Central memory CD8-positive, alpha-beta T cell (primary cell): ENCODE measurements around the gene NR2E3.

Experiments used
- ATAC-seq: fragments of 150-1000 bp; cut with Tn5 transposase; replicated peaks from 2 replicates; pipeline ENCODE4 v1.10.0; 2022; ENCODE audit warnings: mild to moderate bottlenecking, moderate FRiP score, moderate number of reproducible peaks; ENCODE audit not compliant: poor library complexity, severe bottlenecking; ENCODE audit errors: extremely low read depth
- DNase-seq, 2 donors: peaks; one replicate each; pipeline ENCODE4 v3.0.0; 2021; ENCODE audit warnings: low spot score in 2 of 2
- H3K27ac Mint-ChIP-seq: one replicate; pipeline ENCODE4 v1.8.0; 2022; ENCODE audit warnings: low read depth, mild to moderate bottlenecking, moderate library complexity, mixed read lengths
- H3K27me3 Mint-ChIP-seq: one replicate; pipeline ENCODE4 v1.8.0; 2022; ENCODE audit warnings: mixed read lengths
- H3K36me3 Mint-ChIP-seq: one replicate; pipeline ENCODE4 v1.8.0; 2022; ENCODE audit warnings: mild to moderate bottlenecking, moderate library complexity, mixed read lengths; ENCODE audit not compliant: insufficient read depth
- H3K4me1 Mint-ChIP-seq: one replicate; pipeline ENCODE4 v1.8.0; 2022; ENCODE audit warnings: mixed read lengths
- H3K4me3 Mint-ChIP-seq: one replicate; pipeline ENCODE4 v1.8.0; 2022; ENCODE audit warnings: mild to moderate bottlenecking, moderate library complexity, mixed read lengths
- H3K9me3 Mint-ChIP-seq: one replicate; pipeline ENCODE4 v1.8.0; 2022; ENCODE audit warnings: mixed read lengths

Gene NR2E3

DNA sequence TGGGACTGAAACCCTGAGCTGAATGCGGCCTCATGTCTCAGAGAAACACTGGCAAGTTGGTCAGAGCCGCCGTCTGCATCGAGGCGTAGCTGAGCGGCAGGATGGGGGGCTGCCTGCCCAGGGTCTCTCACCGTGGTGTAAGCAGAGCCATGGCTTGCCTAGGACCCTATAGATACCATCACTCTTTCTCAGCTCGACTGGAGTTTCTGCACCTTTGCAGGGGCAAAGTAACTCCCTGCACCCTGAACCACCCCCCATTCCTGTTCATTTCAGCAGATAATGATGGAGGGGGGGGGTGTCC, 28.4 kb upstream of the NR2E3 start:
- DNase-seq (no peak), ATAC-seq (no peak)
- no peak overlapping the region for H3K4me3 Mint-ChIP-seq
- H3K27ac Mint-ChIP-seq = no peak overlapping the region
- no peaks in the 10 kb centered on the region for H3K9me3 Mint-ChIP-seq
- peaks cover 55% of the 10 kb centered on the region for H3K27me3 Mint-ChIP-seq
- H3K36me3 Mint-ChIP-seq = peaks cover 3% of the 10 kb centered on the region
- peaks cover 17% of the 10 kb centered on the region for H3K4me1 Mint-ChIP-seq

DNA sequence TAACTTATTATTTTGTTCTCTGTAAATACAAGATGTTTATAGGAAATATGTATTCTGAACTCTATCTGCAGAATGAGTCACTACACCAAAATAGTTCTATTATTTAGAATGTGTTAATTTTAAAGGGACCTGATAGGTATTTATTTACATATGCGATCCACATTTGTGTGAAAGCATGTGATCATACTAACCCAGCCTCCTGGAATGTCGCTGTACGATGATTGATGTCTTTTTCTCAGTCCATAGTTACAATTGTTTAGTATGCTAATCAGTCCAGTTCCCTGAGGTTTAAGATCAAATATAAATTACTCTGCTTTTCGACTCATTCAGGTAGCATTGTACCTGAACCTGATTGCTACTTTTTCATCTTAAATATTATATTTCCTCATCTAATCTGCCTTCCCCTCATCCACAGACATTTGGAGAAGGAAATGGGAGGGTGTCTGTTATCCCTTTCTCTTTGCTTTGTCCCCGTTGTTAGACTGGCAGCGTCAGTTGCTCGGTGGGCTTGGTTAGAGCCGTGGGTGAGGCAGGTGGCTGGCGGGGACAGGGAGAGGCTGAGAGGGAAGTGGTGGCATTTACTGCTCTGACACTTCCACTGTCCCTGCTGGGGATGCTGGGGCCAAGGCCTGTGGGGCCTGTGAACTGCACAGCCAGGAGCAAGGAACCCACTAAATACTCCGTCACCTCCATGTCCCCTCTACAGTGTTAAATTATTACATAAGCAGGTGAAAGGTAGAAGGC, 27.8 kb upstream of the NR2E3 start:
- DNase-seq (no peak), ATAC-seq (no peak)
- Mint-ChIP-seq H3K4me3 (no peak overlapping the region), H3K4me1 (peaks cover 17% of the 10 kb centered on the region), H3K27ac (no peak overlapping the region), H3K27me3 (peaks cover 58% of the 10 kb centered on the region), H3K36me3 (peaks cover 3% of the 10 kb centered on the region), H3K9me3 (no peaks in the 10 kb centered on the region)

DNA sequence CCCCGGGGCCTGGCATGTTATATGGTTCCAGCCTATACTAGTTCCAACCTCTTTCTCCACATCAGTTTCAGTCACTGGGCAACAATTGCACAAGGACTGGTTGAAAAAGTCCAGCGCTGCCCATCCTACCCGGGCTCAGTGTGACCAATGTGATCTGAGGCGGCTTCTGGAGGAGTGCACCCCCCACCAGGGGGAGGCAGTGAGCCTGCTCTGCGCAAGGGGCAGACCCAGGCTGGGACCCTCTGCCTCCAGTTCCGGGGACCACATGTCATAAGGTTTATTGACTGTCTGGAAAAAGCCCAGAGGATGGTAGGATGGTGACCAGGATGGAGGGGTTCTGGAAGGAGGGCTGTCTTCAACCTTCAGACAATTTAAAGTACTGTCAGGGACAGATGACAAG, 25.6 kb upstream of the NR2E3 start:
- peaks cover 17% of the 10 kb centered on the region for H3K4me1 Mint-ChIP-seq
- no peaks in the 10 kb centered on the region for H3K9me3 Mint-ChIP-seq
- H3K27me3 Mint-ChIP-seq = peaks cover 58% of the 10 kb centered on the region
- peaks cover 2% of the 10 kb centered on the region for H3K36me3 Mint-ChIP-seq
- no peak overlapping the region for H3K4me3 Mint-ChIP-seq
- ATAC-seq = no peak
- no peak overlapping the region for H3K27ac Mint-ChIP-seq
- DNase-seq = no peak

DNA sequence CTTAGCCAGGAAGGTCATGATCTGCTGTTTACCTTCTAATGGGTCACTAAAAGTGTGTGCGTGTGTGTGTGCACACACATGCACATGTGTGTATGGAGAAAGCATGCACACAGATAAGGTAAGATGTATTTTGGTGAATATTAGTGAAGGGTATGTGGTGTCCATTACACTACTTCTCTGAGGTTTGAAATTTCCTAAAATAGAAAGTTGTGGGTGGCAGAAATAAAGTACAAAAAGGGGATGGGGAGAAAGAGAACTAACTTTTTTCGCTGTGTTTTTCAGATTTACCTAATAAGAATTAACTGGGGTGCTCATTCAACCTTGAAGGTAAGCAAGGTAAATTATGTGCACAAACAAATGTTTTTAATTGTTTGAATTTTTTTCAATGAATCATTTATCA, 24.4 kb upstream of the NR2E3 start:
- H3K36me3 Mint-ChIP-seq = no peaks in the 10 kb centered on the region
- H3K4me1 Mint-ChIP-seq = peaks cover 7% of the 10 kb centered on the region
- peaks cover 49% of the 10 kb centered on the region for H3K27me3 Mint-ChIP-seq
- H3K4me3 Mint-ChIP-seq = no peak overlapping the region
- no peak for DNase-seq
- no peak overlapping the region for H3K27ac Mint-ChIP-seq
- no peak for ATAC-seq
- no peaks in the 10 kb centered on the region for H3K9me3 Mint-ChIP-seq

DNA sequence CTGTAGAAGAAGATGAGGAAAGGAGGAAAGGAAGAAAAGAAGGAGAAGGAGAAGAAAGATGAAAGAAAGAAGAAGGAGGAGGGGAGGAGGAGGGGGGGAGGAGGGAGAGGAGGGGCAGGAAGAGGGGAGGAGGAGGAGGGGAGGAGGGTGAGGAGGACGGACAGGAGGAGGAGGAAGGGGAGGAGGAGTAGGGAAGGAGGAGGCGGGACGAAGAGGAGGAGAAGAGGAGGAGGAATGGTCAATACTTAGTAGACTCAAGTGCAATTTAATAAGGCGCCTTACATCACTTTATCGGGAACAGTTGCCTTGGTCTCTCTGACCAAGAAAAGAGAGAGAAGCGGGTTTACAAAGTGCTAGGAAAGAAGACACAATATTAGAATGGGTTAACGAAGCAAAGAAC, 23.7 kb upstream of the NR2E3 start:
- H3K4me3 Mint-ChIP-seq = no peak overlapping the region
- H3K36me3 Mint-ChIP-seq = no peaks in the 10 kb centered on the region
- peaks cover 42% of the 10 kb centered on the region for H3K27me3 Mint-ChIP-seq
- no peak overlapping the region for H3K27ac Mint-ChIP-seq
- peaks cover under 1% of the 10 kb centered on the region for H3K4me1 Mint-ChIP-seq
- no peaks in the 10 kb centered on the region for H3K9me3 Mint-ChIP-seq
- no peak for DNase-seq
- ATAC-seq = no peak

DNA sequence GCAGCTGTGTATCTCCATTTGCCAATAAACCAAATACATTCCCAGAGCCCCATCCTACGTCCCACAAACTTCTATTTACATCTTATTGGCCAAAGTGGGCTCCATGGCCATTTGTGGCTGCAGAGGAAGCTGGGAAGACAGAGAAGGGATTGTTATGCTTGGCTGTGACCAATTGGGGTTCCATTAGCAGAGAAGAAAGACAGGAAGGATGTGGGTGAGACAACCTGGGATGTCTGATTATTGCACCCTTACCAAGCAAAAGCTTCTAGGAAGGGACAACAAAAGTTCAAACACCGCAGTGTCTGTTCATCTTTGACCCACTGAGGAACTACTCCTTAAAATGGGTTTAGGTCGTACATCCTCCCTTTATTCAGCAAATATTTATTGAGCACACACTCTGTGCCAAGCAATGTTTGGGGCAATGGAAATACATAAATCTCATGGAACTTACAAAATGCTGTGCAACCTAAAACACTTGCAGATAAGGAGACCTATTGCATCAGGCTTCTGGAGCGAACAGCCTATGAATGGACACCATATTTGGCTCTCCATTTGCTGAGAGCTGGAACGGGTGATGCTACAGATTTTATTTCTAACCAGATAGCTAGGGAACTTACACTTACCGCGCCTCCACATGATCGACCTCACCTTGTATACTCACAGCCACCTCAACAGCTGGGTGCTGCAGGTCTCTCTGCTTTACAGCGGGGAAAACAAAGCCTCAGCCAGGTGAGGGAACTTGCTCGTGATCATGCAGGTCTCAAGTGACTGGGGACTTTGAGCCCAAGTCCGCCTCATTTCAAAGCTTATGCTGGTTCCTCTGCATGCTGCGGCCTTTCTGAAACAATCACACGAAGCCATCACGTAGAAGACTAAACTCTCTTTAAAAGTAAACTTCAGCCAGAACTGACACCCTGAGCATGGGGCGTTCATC, 21.4 kb upstream of the NR2E3 start:
- Mint-ChIP-seq H3K27me3 (peaks cover 27% of the 10 kb centered on the region), H3K27ac (no peak overlapping the region), H3K9me3 (no peaks in the 10 kb centered on the region), H3K4me3 (no peak overlapping the region), H3K4me1 (no peaks in the 10 kb centered on the region), H3K36me3 (no peaks in the 10 kb centered on the region)
- ATAC-seq = no peak
- DNase-seq = no peak

DNA sequence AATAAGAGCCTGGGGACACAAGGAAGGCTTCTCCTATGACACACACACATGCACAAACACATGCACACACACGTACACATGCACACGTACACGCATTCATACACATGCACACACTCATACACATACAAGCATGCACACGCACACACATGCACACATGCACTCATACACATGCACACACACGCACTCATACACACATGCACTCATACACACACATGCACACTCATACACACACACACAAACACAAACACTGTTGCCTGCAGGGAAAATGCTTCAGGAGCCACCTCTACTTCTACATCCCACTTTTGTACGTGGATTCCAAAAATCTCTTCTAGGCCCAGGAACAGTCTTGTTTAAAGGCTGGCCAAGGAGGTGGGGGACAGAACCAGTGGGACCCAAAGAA, 20.7 kb upstream of the NR2E3 start:
- ATAC-seq (no peak), DNase-seq (no peak)
- Mint-ChIP-seq H3K27ac (no peak overlapping the region), H3K4me1 (no peaks in the 10 kb centered on the region), H3K9me3 (no peaks in the 10 kb centered on the region), H3K36me3 (no peaks in the 10 kb centered on the region), H3K4me3 (no peak overlapping the region), H3K27me3 (peaks cover 20% of the 10 kb centered on the region)

DNA sequence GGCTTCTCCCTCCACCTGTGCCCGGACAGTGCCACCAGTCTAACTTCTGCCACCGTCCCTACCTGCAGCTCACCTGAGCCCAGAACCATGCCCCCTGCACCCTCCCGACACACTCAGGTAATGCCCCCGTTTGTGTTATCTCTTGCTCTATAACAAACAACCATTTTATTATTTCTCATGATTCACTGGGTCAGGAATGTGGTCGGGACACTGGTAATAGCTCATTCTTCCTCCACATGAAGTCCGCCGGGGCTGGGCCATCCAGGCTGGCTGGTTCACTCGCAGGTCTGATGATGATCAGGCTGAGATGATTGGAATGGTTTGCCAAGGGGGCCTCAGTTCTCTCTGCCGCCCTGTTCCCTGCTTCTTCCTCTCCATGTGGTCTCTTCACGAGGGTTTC, 20.3 kb upstream of the NR2E3 start:
- Mint-ChIP-seq H3K4me3 (no peak overlapping the region), H3K36me3 (no peaks in the 10 kb centered on the region), H3K27ac (no peak overlapping the region), H3K4me1 (no peaks in the 10 kb centered on the region), H3K27me3 (peaks cover 15% of the 10 kb centered on the region), H3K9me3 (no peaks in the 10 kb centered on the region)
- no peak for ATAC-seq
- DNase-seq = no peak

DNA sequence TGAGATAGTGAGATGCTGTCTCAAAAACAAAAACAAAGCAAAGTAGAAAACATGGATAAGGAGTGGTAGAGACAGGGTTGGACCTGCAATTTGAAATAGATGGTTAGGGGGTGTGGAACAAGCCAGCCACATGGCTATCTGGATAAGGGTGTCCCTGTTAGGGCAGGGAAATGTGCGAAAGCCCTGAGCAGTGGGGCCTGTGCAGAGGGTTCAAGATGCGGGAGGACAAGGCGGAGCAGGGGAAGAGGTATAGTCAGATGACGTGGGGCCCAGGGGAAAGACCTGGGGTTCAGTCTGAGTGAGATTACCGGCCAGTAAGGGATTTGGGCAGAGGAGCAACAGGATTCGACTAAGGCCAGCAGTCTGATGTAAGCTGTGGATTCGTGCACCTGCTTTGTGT, 18.4 kb upstream of the NR2E3 start:
- Mint-ChIP-seq H3K9me3 (no peaks in the 10 kb centered on the region), H3K27ac (no peak overlapping the region), H3K4me1 (no peaks in the 10 kb centered on the region), H3K27me3 (peaks cover 3% of the 10 kb centered on the region), H3K4me3 (no peak overlapping the region), H3K36me3 (no peaks in the 10 kb centered on the region)
- DNase-seq (no peak), ATAC-seq (no peak)

DNA sequence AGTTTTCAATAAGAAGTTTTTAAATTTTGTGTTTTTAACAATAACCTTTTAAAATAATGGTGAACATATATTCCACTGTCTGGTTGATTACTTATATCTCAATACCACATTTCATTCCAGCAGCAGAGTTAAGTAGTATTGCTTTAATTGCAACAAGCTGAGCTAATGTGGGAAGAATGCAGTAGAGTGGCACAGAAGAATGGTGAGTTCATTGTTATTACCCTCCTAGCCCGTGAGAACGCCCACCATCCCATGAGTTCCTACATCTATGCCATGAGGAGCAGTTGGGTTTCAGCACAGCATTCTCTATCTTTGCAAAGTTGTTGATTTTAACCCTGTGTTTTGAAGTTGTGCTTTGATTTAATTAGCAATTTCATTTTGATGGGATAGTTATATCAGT, 17.8 kb upstream of the NR2E3 start:
- ATAC-seq = no peak
- no peaks in the 10 kb centered on the region for H3K9me3 Mint-ChIP-seq

DNA sequence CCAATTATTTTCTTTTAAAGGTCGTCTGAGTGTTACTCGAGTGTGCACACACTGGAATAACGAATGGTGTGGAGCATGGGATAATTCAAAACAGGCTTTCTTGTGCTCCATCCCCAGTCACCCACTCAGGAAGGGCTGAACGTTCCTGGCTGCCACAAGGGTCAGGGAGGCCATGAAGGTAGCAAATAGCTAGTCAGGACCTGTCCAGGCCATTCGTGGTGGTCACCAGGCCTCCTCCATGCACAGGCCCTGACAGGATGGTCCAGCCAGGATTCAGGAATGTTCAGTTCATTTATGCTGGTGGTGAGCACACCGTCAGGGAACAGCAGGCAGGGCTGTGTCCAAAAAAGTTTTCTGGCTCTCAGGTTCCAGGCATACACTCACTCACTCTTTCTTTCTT, 11.7 kb upstream of the NR2E3 start:
- no peak for ATAC-seq
- H3K27ac Mint-ChIP-seq = no peak overlapping the region
- DNase-seq = no peak
- H3K4me3 Mint-ChIP-seq = no peak overlapping the region
- H3K9me3 Mint-ChIP-seq = no peaks in the 10 kb centered on the region
- H3K27me3 Mint-ChIP-seq = peaks cover 48% of the 10 kb centered on the region
- H3K36me3 Mint-ChIP-seq = no peaks in the 10 kb centered on the region
- H3K4me1 Mint-ChIP-seq = no peaks in the 10 kb centered on the region

More for the DNA sequence above, 17.8 kb upstream of the NR2E3 start:
- H3K36me3 Mint-ChIP-seq = no peaks in the 10 kb centered on the region
- no peaks in the 10 kb centered on the region for H3K27me3 Mint-ChIP-seq
- no peak overlapping the region for H3K4me3 Mint-ChIP-seq
- DNase-seq = no peak
- no peaks in the 10 kb centered on the region for H3K4me1 Mint-ChIP-seq
- no peak overlapping the region for H3K27ac Mint-ChIP-seq

DNA sequence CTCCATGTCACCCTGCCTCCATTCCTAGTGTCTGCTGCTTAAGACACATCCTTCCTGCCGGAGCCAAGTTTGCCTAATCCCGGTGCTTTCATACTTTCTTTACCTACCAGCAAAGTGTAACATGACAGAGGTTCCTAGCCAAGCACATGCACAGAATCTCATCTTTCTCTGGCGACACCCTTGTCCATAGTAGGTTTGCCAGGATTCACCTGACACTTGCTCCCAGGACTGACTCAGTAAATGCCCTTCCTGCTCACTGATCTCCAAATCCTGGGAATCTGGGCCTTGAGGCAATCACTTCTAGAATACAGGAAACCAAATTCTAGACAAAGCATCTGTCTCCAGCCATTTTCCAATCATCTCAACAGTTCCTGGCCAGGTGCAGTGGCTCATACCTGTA, 10.2 kb upstream of the NR2E3 start:
- ATAC-seq = no peak
- DNase-seq = no peak
- H3K27ac Mint-ChIP-seq = peak overlapping the region; percentile 63

More for the DNA sequence above, 10.2 kb upstream of the NR2E3 start:
- no peaks in the 10 kb centered on the region for H3K9me3 Mint-ChIP-seq
- H3K4me3 Mint-ChIP-seq = no peak overlapping the region
- no peaks in the 10 kb centered on the region for H3K36me3 Mint-ChIP-seq
- peaks cover 48% of the 10 kb centered on the region for H3K27me3 Mint-ChIP-seq
- H3K4me1 Mint-ChIP-seq = no peaks in the 10 kb centered on the region
